PC-3 (cell line): Measurements from ENCODE around the gene MED26. TPM values are rescaled to one million over a fixed set of nuclear protein-coding genes. Genes with fewer than 3 reads are reported as not detected.

Source experiments
- ATAC-seq: fragments of 200-7000 bp; cut with Tn5 transposase; 2 replicates; pipeline ENCODE4 v1.9.1; 2020; ENCODE audit warnings: mild to moderate bottlenecking, moderate library complexity
- BruUV-seq: library from RNA; stranded (reverse); fragments of 400-500 nt; replicated peaks from 2 replicates; lab custom pipeline; 2021; lab: Mats Ljungman, UMichigan
- CTCF ChIA-PET: fragments of 300-600 bp; sonication (Branson Sonifier 250); formaldehyde crosslinking; loops from one replicate; lab custom pipeline; 2022; ENCODE audit warnings: antibody characterized with exemption; lab: Charles Lee
- POLR2A ChIA-PET: fragments of 300-600 bp; sonication (Branson Sonifier 250); formaldehyde crosslinking; loops from one replicate; lab custom pipeline; 2022; ENCODE audit warnings: antibody characterized with exemption; ENCODE audit not compliant: unreplicated experiment; lab: Charles Lee
- DNase-seq: peaks from one replicate; pipeline ENCODE4 v3.0.0-alpha.2; 2015
- H2AFZ ChIP-seq: fragments of 300-600 bp; sonication (generic); 2 replicates; pipeline ENCODE4 v1.6.0; 2016; ENCODE audit warnings: antibody characterized with exemption, low read length
- H3F3A ChIP-seq: fragments of 300-600 bp; sonication (generic); one replicate; pipeline ENCODE4 v1.6.0; 2017; ENCODE audit warnings: antibody characterized with exemption, low read length, control low read depth, mild to moderate bottlenecking; ENCODE audit not compliant: unreplicated experiment
- H3K27ac ChIP-seq: fragments of 300-600 bp; sonication (generic); 2 replicates; pipeline ENCODE4 v1.5.1; 2016; ENCODE audit warnings: mild to moderate bottlenecking, low read length
- H3K27me3 ChIP-seq: fragments of 300-600 bp; sonication (generic); 2 replicates; pipeline ENCODE4 v1.6.1; 2016; ENCODE audit warnings: low read length, mixed read lengths
- H3K36me3 ChIP-seq: fragments of 300-600 bp; sonication (generic); 2 replicates; pipeline ENCODE4 v1.6.1; 2016; ENCODE audit warnings: low read depth, mixed run types, low read length, mixed read lengths
- H3K4me1 ChIP-seq: fragments of 300-600 bp; sonication (generic); 2 replicates; pipeline ENCODE4 v1.5.1; 2016; ENCODE audit warnings: low read length; ENCODE audit not compliant: insufficient read depth
- H3K4me2 ChIP-seq: fragments of 300-600 bp; sonication (generic); 2 replicates; pipeline ENCODE4 v1.6.0; 2016; ENCODE audit warnings: low read length
- H3K4me3 ChIP-seq: fragments of 300-600 bp; sonication (generic); 2 replicates; pipeline ENCODE4 v1.5.1; 2016; ENCODE audit warnings: mild to moderate bottlenecking, low read length, mixed read lengths
- H3K79me2 ChIP-seq: fragments of 300-600 bp; sonication (generic); 2 replicates; pipeline ENCODE4 v1.6.1; 2017; ENCODE audit warnings: low read length, mixed read lengths
- H3K9ac ChIP-seq: fragments of 300-600 bp; sonication (generic); 2 replicates; pipeline ENCODE4 v1.6.0; 2016; ENCODE audit warnings: mild to moderate bottlenecking, low read length
- H3K9me2 ChIP-seq: fragments of 300-600 bp; sonication (generic); replicated peaks from 2 replicates; pipeline ENCODE4 v1.6.1; 2016; ENCODE audit warnings: mixed run types, low read length, mixed read lengths
- H3K9me3 ChIP-seq: fragments of 300-600 bp; sonication (generic); 2 replicates; pipeline ENCODE4 v1.6.1; 2016; ENCODE audit warnings: low read length, mixed read lengths
- H4K20me1 ChIP-seq: fragments of 300-600 bp; sonication (generic); 2 replicates; pipeline ENCODE4 v1.6.1; 2016; ENCODE audit warnings: low read length, mixed read lengths
- EZH2 ChIP-seq: fragments of 300-600 bp; sonication (generic); IDR thresholded peaks from one replicate; pipeline ENCODE4 v1.6.1; 2017; ENCODE audit warnings: antibody characterized with exemption, mild to moderate bottlenecking, low read length; ENCODE audit not compliant: unreplicated experiment
- EZH2phosphoT487 ChIP-seq: fragments of 300-600 bp; sonication (generic); IDR thresholded peaks from 2 replicates; pipeline ENCODE4 v1.6.1; 2018; ENCODE audit warnings: mild to moderate bottlenecking, antibody characterized with exemption, low read length, borderline replicate concordance
- intact Hi-C: fragments of 100-400 bp; cut with micrococcal nuclease; formaldehyde crosslinking; loops from 2 replicates; pipeline ENCODE4 v1.9.0; 2023
- total RNA-seq: library from RNA; depleted of rRNA; stranded (reverse); fragments of >200 nt; gene quantifications from 2 replicates; pipeline ENCODE4 v1.2.3, GENCODE V29; 2014
- TF ChIP-seq, protein P1 (sequence below): fragments of 300-600 bp; sonication (generic); conservative IDR thresholded peaks from 2 replicates; pipeline ENCODE4 v1.5.1; 2017; ENCODE audit warnings: antibody characterized with exemption, low read depth, mild to moderate bottlenecking, low read length

MED26 gene
- total RNA-seq, 1 experiment from 2014 or later, result 17.5 TPM

DNA sequence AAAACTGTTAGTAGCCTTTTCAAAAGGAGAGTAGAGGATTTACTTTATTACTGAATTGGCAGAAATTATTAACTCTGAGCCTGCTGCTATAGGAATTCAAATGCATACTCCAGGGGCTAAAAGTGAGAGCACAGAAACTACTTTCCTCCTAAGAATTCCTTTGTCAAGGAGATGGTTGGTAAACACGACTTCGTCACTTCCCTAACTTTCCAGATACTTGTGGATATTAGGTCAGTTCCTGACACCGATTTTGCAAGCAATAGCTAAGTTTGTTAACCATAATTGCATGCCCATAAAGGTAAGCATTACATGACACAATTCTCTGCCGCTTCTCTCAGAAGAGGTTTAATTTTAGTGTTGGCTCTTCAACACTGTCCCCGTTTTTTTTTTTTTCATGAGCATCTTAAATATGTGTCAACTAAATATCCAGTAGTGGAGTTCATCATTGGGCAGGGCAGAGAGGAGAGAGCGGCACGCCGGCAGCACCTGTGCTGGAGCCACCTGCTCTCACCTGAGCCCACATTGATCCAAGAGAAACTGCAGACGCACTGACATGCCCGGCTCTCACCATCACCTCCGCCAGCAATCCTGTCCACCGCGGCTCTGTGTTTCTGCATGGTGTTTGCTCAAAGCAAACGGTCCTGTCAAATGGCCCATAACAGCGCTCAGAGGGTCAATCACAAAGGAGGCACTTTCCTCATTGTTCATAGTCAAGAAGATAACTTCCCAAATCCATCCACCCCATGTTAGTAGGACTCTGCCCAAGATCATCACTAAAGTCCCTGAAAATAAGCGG lies 2.6 kb downstream of the MED26 start:
- Histone ChIP-seq H3K9me3 (no peaks in the 10 kb centered on the region), H3K27ac (no peak overlapping the region), H3F3A (peaks cover 6% of the 10 kb centered on the region), H3K4me2 (peak overlapping the region; percentile 87), H4K20me1 (peaks cover 71% of the 10 kb centered on the region), H3K36me3 (peaks cover 23% of the 10 kb centered on the region), H3K79me2 (peaks cover 79% of the 10 kb centered on the region), H3K9me2 (no peaks in the 10 kb centered on the region), H3K27me3 (no peaks in the 10 kb centered on the region), H3K4me1 (peaks cover 19% of the 10 kb centered on the region), H3K4me3 (peak overlapping the region; percentile 92; the same call in 1 of the 2 replicates), H3K9ac (peak overlapping the region; percentile 98; the same call in 1 of the 2 replicates), H2AFZ (no peak overlapping the region)
- intact Hi-C loops, result loop anchor here (5.0 kb wide), 1 partner anchor 53 kb away; the partner anchor contains the start of gene SLC35E1
- POLR2A ChIA-PET, result no interaction called here
- DNase-seq, result no peak
- no TSS peak for BruUV-seq
- TF ChIP-seq EZH2phosphoT487 (no peak), EZH2 (no peak)
- TF ChIP-seq, protein P1, sequence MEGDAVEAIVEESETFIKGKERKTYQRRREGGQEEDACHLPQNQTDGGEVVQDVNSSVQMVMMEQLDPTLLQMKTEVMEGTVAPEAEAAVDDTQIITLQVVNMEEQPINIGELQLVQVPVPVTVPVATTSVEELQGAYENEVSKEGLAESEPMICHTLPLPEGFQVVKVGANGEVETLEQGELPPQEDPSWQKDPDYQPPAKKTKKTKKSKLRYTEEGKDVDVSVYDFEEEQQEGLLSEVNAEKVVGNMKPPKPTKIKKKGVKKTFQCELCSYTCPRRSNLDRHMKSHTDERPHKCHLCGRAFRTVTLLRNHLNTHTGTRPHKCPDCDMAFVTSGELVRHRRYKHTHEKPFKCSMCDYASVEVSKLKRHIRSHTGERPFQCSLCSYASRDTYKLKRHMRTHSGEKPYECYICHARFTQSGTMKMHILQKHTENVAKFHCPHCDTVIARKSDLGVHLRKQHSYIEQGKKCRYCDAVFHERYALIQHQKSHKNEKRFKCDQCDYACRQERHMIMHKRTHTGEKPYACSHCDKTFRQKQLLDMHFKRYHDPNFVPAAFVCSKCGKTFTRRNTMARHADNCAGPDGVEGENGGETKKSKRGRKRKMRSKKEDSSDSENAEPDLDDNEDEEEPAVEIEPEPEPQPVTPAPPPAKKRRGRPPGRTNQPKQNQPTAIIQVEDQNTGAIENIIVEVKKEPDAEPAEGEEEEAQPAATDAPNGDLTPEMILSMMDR, result no peak
- CTCF ChIA-PET, result no interaction called here
- no peak for ATAC-seq

- Histone ChIP-seq H3K9me3 (no peaks in the 10 kb centered on the region), H3K27ac (no peak overlapping the region), H3K27me3 (no peaks in the 10 kb centered on the region), H3K4me2 (no peak overlapping the region), H3K4me1 (peaks cover 16% of the 10 kb centered on the region), H3K9ac (no peak overlapping the region), H3K36me3 (peaks cover 22% of the 10 kb centered on the region), H3K9me2 (no peaks in the 10 kb centered on the region), H4K20me1 (peaks cover 82% of the 10 kb centered on the region), H3K4me3 (no peak overlapping the region), H3K79me2 (peaks cover 90% of the 10 kb centered on the region), H2AFZ (no peak overlapping the region), H3F3A (peaks cover 2% of the 10 kb centered on the region)
- ATAC-seq (no peak), DNase-seq (no peak)
- intact Hi-C loops, result no loop called here
- ChIA-PET POLR2A (no interaction called here), CTCF (no interaction called here)
- no TSS peak for BruUV-seq
- TF ChIP-seq, protein P1, result no peak
- TF ChIP-seq EZH2phosphoT487, result no peak
- TF ChIP-seq EZH2, result no peak
These were observed 3.8 kb downstream of the MED26 start for GRCh38 chr19:16624236-16624635.

DNA sequence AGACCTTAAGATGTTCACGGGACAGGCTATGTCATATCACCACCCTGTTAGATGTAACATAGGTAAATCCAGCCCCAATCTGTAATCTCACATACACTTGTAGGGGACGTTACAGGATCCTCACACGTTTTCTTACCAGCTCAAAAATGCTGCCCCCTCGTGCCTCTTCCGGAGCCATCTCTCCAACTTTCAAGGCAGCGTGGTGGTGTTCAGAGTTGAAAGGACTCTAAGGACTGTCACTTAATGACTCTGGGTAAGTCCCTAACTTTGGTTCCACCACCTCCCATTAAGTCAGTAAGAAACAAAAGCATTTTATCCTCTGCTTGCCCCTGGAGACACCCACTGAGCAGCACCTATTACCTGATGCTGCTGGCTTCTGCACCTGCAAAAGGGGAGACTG lies 4.4 kb downstream of the MED26 start:
- Histone ChIP-seq H3K4me2 (no peak overlapping the region), H3K4me1 (peaks cover 11% of the 10 kb centered on the region), H3K27me3 (no peaks in the 10 kb centered on the region), H3F3A (no peaks in the 10 kb centered on the region), H2AFZ (no peak overlapping the region), H3K4me3 (no peak overlapping the region), H4K20me1 (peaks cover 89% of the 10 kb centered on the region), H3K36me3 (peaks cover 22% of the 10 kb centered on the region), H3K79me2 (peaks cover 93% of the 10 kb centered on the region), H3K9ac (no peak overlapping the region), H3K9me3 (no peaks in the 10 kb centered on the region), H3K27ac (no peak overlapping the region), H3K9me2 (no peaks in the 10 kb centered on the region)
- POLR2A ChIA-PET, result no interaction called here
- DNase-seq (no peak), ATAC-seq (no peak)
- CTCF ChIA-PET, result no interaction called here
- TF ChIP-seq EZH2 (no peak), EZH2phosphoT487 (no peak)
- TF ChIP-seq, protein P1, result no peak
- intact Hi-C loops, result no loop called here
- no TSS peak for BruUV-seq
